ENCODE results near the gene CCL14.
"Not testable (repeated sequence)": the region's sequence is repeated elsewhere in the genome, so short reads cannot be mapped to it uniquely, and the experiment has no call there.

Gene CCL14

DNA sequence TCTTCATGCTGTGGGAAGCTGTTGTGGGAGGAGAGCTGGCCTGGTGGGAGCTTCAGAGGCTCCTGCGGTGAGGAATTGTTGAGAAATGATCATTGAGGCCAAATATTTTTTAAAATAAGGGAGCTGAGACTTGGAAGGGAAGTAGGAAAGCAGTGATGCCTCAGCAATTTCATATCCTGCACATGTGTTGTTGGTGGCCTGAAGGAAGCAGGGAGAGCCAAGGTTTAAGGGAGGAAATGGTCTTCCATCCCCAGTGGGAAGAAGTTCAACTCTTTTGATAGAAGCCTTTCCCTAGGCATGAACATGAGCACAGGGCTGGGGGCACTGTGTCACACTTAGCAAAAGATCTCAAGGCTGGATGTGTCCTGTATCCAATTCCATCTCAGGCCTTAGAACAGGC, at the start of gene CCL14:
TSS of gene CCL14 (minus strand) at position 87 of the 400 bp plus-strand sequence. CDS start at position 7, 80 bp downstream.
- no peak for DNase-seq

DNA sequence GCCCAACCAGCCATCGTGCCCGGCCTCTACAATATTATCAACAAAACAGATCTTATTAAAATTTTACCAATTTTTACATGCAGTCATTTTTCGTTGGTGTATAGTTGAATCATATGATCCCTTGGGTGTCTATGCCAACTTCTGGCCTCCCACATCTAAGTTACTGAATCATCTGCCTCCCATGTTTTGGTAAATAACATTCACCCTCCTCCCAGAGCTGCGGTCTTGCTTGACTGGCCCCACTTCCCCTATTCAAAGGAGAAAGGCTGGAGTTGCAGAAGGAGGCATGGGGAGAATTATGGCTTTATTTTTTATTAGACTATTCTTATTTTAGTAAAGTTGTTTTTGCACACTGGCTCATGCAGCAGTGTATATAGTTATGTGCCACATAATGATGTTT, 49.7 kb upstream of the CCL14 start:
- DNase-seq, result no peak

- DNase-seq, result no peak
Observed at GRCh38 chr17:36034127-36034526, 47.6 kb upstream of the CCL14 start.

- no peak for DNase-seq
Observed at GRCh38 chr17:36030956-36031355, 44.4 kb upstream of the CCL14 start.

DNA sequence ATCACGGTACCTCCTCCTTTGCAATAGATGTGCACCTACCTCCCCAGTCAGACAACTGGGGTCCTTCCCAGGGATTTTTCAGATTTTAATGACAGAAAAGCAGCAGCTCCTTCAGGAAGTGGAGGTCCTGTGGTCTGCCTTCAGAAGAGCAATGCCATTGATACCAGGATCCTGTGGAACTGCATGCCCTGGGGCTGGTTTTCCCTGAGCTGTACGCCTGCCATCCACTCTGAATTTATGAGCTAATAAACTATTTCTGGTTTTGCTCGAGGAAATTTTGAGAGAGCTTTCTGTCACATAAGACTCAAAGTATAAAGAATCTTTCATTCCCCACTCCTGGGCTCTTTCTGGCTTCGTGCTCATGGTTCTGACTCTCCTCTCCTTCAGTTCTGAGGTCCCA, 41.2 kb upstream of the CCL14 start:
- DNase-seq, result no peak

GRCh38 chr17:36024106-36024869, 37.8 kb upstream of the CCL14 start:
- no peak for DNase-seq

- no peak for DNase-seq
Observed at GRCh38 chr17:36019423-36019822, 32.9 kb upstream of the CCL14 start.

GRCh38 chr17:36017799-36018198, 31.3 kb upstream of the CCL14 start, which contains the start of gene CCL23:
TSS of gene CCL23 (minus strand) at chr17:36017972. CDS start at chr17:36017897, 75 bp downstream.
- DNase-seq, result no peak

GRCh38 chr17:36016555-36016954, 30.0 kb upstream of the CCL14 start:
- DNase-seq, result no peak

GRCh38 chr17:36015895-36016294, 29.4 kb upstream of the CCL14 start:
- DNase-seq, result not testable (repeated sequence)

- DNase-seq, result no peak
Observed at GRCh38 chr17:36014946-36015345, 28.4 kb upstream of the CCL14 start.

DNA sequence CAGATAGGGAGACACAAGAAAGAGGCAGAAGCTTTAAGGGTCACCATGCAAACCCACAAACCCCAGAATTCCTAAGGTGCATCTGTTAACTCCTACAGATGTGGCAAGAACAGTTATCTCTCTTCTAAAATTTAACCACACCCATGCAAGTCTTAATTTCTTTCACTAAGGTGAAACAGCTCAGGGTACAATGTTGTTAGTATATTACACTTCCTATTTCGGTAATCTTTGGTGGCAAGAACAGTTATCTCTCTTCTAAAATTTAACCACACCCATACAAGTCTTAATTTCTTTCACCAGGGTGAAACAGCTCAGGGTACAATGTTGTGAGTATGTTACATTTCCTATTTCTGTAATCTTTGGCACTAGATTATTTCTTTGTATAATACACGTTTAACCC, 24.7 kb upstream of the CCL14 start:
- no peak for DNase-seq

- DNase-seq, result no peak
Observed at GRCh38 chr17:36008998-36009665, 22.6 kb upstream of the CCL14 start.

GRCh38 chr17:36004594-36005108, 18.1 kb upstream of the CCL14 start:
- no peak for DNase-seq

DNA sequence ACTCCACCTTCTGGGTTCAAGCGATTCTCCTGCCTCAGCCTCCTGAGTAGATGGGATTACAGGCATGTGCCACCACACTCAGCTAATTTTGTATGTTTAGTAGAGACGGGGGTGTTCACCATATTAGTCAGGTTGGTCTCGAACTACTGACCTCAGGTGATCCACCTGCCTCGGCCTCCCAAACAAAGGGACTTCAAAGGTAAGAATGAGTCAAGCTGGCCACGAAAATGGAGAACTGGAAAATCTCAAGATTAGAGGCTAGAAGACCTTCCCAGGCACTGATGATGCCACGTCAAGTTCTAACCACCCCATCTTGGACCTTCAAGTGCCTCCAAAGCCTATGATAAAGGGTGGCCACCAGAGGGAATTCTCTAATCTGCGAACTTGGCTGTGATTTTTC, 16.1 kb upstream of the CCL14 start:
- DNase-seq, result no peak

DNA sequence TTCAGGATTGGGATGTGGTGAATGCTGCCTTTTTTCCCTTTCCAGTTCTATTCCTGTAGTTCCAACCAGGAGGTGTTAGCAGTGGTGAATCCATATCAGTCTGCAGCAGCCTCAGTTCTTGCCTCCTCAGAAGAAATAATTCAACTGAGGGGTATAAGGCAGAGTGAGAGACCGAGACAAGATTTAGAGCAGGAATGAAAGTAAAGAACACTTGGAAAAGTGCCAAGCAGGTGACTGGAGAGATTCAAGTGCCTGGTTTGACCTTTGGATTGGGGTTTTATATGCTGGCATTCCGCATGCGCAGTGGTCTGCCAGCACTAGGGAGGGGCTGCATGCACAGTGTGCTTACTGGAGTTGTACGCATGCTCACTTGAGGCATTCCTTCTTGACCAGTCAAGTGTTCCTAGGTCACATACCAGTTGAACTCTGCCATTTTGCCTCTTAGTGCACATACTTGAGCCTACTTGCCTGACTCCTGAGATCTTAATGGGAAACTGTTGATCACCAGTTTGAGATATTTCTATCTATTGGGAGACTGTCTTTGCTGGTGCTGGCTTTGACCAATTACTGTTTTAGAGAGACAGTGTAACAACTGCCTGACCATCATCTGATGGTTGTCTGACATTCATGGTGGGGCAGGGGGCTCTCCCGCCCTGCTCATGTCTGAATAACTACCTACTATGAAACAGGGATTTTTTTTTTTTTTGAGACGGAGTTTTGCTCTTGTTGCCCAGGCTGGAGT, 15.5 kb upstream of the CCL14 start:
- no peak for DNase-seq

DNA sequence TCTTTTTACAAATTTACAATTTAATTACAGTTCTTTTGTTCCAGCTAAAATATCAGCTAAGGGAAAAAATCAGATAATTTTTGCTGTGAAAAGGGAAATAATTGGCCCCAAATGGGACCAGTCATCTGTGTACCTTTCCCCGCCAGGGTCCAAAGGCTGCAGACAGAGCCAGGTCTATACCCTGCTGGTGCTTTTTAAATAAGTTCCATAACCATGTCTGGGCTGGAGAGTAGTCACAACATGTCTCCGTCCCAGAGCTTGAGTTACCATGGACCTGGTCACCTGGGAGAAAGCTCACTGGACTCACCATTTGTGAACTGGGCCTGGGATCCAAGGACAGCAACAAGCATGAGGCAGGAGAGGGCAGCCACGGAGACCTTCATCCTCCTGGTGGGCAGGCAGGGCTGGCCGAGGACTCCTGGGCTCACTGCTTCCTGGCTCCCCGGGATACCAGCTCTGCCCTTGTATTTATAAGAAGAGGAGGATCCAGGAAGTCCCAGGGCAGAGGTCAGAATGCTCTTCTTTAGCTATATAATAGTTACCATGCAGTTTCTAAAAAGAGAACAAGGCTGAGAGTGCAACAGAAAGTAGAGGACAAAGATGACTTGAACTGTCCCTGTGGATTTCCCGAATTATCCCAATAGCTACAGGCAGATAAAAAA, 14.7 kb upstream of the CCL14 start, which contains the start of gene CCL15:
TSS of gene CCL15 (minus strand) at position 444 of the 662 bp plus-strand sequence. CDS start at position 383, 61 bp downstream.
- DNase-seq, result no peak

DNA sequence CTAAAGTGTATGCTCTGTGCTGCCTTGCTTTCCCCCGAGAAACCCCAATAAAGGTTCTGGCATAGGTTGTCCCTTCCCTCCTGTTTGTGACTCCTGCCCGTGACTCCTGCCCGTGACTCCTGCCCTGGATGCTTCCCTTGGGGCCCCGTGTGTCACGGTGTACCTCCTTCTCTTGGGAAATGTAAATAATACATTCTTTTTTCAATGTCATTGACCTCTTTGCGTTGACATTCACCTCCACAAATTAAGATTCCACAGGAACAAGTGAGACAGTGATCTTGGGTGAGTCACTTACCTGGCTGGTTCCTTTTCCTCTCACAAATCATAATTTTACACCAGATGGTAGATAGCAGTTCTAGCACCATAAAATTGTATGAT, 14.2 kb upstream of the CCL14 start:
- DNase-seq, result no peak

- DNase-seq, result no peak
Observed at GRCh38 chr17:35998756-35999155, 12.2 kb upstream of the CCL14 start.

DNA sequence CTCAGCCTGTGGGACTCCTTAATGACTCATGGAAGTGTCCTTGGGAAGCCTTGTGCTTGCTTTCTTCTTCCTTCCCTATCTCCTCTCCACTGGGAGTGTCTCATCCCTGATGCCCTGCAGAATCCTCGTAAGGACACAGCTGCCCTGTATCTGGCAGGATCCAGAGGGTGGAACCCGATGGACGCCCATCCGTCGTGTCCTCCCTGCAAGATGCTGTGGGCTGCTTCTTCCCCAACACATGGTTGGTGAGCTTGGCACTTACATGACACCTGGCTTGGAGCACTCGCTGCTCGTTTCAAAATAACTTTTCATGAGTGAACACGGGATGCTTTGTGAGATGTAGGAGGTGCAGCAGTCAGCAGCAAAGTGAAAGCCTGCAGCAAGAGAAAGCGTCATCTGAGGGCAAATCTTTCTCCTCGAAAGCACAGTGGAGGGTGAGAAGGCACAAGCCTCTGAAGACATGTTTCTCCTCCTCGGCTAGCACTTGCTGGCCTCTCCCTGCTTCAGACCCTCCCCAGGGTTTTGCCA, 11.6 kb upstream of the CCL14 start:
- no peak for DNase-seq

DNA sequence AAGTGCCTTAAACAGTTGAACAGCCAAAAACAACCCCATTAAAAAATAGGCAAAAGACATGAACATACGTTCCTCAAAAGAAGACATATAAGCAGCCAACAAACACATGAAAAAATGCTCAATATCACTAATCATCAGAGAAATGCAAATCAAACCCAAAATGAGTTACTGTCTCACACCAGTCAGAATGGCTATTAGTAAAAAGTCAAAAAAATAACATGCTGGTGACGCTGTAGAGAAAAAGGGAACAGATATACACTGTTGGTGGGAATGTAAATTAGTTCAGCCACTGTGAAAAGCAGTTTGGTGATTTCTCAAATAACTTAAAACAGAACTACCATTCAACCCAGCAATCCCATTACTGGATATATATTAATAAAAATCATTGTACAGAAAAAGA, 8.8 kb upstream of the CCL14 start:
- DNase-seq, result not testable (repeated sequence)

- no peak for DNase-seq
Observed at GRCh38 chr17:35991075-35991474, 4.5 kb upstream of the CCL14 start.

GRCh38 chr17:35988164-35988563, 1.6 kb upstream of the CCL14 start:
- no peak for DNase-seq

Data from activated CD4-positive, alpha-beta T cell treated with anti-CD3 and anti-CD28 coated beads for 1 hour (primary cell).